Kidney glomerular epithelial cell (primary cell): ENCODE measurements around the gene TSEN2.
"Not testable (repeated sequence)": the region's sequence is repeated elsewhere in the genome, so short reads cannot be mapped to it uniquely, and the experiment has no call there.

Source experiments
- DNase-seq: peaks from one replicate; lab custom pipeline; 2025; lab: John Stamatoyannopoulos, UW

TSEN2 gene

GRCh38 chr3:12484198-12484982, at the start of gene TSEN2:
TSS of gene TSEN2 (plus strand) at chr3:12484480. CDS start at chr3:12489801, 5,321 bp downstream.
- peak; percentile 85 for DNase-seq

DNA sequence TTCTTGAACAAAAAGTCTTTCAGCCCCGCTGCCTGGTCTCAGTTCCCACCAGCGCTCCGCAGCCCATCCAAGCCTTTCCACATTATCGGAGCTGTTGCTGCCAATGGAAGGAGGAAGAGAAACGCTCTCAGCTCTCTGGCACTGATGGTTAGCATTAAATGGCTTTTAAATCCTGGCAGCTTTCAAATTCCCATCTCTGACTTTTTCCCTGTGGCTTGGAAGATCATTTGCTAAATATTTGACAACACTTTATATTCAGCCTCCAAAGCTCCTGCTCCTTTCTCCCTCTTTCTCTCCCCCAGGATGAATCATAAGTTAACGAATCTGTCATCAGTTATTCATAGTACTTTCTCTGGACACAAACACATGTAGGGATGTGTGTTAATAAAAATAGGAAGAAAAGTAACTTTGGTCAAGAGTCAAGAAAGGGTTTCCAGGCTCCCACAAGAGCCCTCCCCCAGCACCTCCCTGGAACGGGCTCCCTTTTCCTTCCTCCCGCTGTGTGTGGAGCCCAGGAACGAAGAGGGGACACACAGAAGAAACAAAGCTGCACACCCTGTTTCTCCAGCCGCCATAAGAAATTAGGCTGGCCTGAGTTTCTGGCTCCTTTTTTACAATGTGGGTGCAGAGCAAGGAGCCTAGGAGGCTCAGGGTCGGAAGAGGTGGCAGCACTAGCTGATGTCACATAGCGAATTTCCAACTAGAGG, 47.6 kb upstream of the TSEN2 start:
- peak; percentile 11 for DNase-seq

- no peak for DNase-seq
Observed at GRCh38 chr3:12437221-12437605, 47.1 kb upstream of the TSEN2 start.

GRCh38 chr3:12437861-12438260, 46.4 kb upstream of the TSEN2 start:
- no peak for DNase-seq

GRCh38 chr3:12438318-12438717, 46.0 kb upstream of the TSEN2 start:
- no peak for DNase-seq

- no peak for DNase-seq
Observed at GRCh38 chr3:12439161-12439940, 44.9 kb upstream of the TSEN2 start.

- no peak for DNase-seq
Observed at GRCh38 chr3:12440927-12441714, 43.2 kb upstream of the TSEN2 start.

DNA sequence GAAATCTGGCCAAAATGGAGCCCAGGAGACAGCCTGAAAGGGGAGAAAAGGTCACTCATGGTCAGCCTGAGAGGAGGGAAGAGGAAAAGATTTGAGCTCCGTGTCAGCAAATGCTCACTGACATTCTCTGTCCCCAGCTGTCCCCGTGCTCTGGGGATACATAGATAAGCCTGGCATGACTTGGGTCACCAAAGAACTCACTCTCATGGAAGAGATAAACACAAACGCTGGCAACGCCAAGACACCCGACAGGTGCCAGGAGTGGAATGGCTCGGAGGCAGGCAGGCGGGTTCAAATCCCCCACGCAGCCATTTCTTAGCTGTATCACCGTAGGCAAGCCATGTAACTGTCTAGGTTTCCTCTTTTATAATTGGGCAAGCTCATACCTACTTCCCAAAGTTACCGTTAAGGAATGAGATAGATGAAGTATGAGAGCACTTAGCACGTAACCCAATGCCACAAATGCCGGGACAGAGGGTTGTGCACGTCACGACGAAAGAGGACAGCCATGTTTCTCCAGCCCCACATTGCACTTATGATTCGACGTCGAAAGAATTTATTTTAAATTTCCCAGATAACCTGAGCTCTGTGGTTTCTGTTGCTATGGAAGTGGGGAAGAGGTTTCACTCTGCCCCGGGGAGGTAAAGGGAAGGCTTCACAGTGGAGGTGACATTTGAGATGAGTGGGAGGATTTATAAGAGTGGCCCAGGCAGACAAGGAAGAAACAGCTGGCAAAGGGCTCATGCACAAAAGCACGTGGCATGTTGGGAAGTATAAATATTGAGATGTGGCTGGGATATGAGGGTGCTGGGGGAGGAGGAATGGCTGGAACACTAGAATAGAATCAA, 41.4 kb upstream of the TSEN2 start:
- no peak for DNase-seq

DNA sequence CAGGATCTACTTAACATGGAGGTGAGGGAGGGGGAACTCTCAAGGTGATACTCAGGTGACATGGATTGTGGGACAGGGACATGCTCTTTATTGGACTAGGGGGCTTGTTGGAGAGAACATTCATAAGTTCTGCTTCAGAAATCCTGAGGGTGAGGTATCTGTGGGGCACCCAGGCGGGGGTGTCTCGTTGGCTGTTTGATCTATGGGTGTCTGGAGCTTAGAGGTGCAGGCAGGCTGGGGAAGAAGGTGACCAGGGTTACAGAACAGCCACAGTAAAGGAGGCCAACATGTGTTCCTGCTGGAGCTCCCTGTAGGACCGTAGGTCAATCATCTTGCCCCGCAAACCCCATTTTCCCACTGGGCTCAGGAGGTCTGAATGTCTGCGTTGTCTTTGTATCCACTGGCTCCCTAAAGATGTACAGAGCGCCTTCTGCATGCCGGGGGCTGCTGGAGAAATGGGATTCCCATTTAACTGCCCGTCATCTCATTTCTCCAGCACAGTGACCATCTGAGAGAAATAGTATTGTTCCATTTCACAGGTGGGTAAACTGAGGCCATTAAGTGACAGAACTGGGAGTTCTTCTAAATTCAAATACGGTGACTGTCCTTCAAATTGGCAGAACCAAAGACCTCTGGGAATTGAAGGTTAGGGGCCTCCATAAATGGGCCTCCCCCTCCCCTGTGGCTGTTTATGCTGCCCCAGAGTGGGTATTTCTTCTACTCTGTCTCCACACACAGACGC, 40.3 kb upstream of the TSEN2 start:
- no peak for DNase-seq

DNA sequence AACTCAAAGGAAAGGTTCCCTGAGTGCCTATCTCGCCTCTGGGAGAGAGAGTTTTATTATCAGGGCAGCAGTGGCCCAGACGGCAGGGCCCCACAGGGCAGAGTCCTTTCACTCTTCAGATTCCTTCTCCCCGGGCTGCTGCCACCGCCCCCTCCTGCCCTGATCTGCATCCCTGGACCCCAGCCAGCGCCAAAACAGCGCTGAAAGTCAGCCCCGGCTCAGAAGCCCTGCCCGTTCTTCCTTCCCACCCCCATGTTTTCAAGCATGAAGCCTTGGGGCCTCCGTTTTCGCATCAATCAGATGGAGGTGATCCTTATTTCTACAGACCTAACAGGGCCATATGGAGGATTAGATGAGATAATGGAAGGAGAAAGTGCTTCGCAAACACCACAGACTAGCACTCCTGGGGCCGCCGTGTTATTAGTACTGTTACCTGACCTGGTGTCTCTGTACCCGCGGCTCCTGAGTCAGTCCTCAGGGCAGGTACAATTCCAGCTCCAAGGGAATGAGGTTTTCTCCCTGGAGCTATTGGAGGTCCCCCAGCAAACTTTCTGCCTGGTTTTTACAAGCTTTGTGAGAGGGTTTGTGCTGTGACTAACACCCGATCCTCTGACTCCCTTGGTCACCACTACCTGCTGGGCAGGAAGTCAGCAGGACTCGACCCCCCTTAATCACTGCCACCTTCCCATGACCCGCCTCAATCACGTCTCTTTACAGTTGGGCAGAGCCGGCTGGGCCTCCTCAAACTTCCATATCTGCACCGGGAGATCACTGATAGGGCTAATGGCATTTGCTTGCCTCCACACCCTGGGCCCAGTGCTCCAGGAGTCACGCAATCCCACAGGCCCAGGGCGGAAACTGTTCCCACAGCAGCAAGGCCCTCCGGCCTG, 39.5 kb upstream of the TSEN2 start:
- DNase-seq: no peak

- no peak for DNase-seq
Observed at GRCh38 chr3:12445523-12446240, 38.6 kb upstream of the TSEN2 start.

GRCh38 chr3:12446298-12446697, 38.0 kb upstream of the TSEN2 start:
- no peak for DNase-seq

GRCh38 chr3:12447075-12447474, 37.2 kb upstream of the TSEN2 start:
- no peak for DNase-seq

GRCh38 chr3:12448404-12449202, 35.7 kb upstream of the TSEN2 start:
- DNase-seq: not testable (repeated sequence)

DNA sequence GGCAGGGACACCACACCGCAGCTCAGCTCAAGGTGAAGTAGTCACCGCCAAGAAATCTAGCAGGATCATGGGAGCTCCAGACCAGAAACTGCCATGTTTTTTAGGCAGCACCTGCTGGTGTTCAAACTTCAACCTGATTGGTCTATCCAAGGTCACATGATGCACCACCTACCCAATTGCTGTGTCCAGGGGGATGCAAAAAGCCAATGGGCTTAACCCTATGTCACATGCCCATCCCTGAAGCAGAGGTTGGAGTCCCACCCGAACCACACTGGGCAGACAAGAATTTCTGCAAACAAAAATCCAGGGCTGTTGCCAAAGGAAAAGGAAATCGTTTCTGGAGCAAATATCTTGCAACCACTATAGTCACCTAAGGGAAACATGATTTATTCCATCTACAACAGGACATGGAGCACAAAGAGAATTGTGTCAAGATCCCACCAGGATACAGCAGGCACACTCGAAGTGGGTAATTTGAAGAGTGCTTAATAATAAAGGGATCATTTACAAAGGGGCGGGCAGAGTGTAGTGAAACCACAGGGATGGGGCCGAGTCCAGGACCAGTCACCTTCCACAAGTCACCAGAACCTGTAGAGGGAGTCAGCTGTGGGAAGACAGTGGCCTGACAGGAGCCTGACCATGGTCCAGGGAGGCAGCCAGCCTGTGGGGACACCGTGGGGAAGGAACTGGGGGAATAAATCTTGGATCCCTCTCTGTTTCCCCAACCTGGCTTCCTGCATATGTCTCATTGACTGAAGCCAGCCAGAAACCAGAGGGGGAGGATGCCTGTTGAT, 34.2 kb upstream of the TSEN2 start:
- DNase-seq: no peak

GRCh38 chr3:12451481-12451880, 32.8 kb upstream of the TSEN2 start:
- no peak for DNase-seq

DNA sequence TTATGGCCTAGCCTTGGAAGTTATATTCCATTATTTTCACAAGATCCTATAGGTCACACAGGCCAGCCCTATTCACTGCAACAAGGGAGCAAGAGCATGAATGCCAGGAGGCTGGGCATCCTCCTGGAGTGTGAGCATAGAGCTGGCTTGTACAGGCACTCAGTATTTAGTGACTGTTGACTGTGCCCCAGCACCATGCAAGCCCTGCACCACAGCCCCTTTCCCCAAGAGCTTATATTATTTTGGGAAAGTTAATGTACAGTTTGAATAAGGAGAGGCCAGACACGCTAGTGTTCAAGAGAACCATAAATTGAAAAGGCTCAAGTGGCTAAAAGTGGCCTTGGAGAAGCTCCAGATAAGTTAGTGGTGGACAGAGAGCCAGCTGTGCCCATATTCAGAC, 32.3 kb upstream of the TSEN2 start:
- DNase-seq: no peak
